ENCODE results near the gene CDR2.

The CDR2 gene

DNA sequence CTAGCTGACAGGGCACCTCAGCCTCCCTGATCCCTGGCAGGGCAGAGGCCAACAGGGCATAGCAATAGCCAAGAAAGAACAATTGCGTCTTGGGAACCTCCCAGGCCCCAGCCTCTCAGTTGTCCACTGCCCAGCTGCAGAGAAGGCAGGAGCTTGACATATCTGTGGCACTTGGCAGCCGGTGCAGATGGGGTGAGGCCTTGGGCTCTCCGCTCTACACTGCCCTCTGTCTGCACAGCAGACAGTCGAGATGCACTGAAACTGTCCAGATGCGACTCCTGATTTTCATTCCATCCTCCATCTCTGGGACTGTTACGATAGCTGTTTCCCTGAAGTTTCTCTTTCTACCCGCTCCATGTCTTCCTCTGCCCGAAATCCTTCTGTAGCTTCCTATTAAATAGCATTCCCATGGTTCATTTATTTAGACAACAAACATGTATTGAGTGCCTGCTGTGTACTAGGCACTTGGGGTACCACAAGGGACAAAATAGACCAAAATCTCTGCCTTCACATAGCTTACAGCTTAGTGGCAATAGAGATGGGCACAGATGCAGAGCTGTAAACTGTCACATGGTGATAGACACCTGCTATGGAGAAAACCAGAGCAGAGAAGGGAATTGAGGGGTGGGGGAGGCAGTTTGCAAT, 73.9 kb downstream of the CDR2 start:
- peak; percentile 46 for DNase-seq

DNA sequence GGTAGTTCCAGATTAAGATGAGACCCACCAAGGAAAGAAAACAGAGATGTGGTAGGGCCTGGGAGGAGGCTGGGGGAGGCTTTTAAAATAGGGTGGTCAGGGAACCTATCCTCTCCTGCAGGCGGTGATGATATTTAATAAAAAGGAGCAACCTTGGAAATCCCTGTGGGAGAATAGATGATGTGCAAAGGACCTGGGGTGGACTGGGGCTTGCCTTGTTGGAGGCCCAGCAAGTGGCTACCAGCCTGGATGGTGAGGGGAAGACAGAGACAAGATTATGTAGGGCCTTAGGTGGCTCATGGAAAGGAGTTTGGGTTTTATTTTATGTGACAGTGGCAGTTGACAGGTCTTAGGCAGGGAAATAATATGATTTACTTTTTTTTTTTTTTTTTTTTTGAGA, 75.4 kb downstream of the CDR2 start:
- no peak for DNase-seq

- DNase-seq = peak; percentile 97
Observed at GRCh38 chr16:22297871-22298733, 76.3 kb downstream of the CDR2 start.

- peak; percentile 98 for DNase-seq
Observed at GRCh38 chr16:22297114-22297870, 77.1 kb downstream of the CDR2 start, which contains the start of gene POLR3E. TSS of gene POLR3E (plus strand) at chr16:22297409. CDS start at chr16:22302969, 5,560 bp downstream.

GRCh38 chr16:22296225-22297113, 78.0 kb downstream of the CDR2 start:
- no peak for DNase-seq

Measured in fibroblast of upper back skin (primary cell).